Brain pericyte (primary cell): ENCODE results near the gene AUTS2.

Source experiments
- DNase-seq: peaks from one replicate; pipeline ENCODE4 v3.0.0-alpha.2; 2012; ENCODE audit warnings: low read depth, low spot score

AUTS2 gene

DNA sequence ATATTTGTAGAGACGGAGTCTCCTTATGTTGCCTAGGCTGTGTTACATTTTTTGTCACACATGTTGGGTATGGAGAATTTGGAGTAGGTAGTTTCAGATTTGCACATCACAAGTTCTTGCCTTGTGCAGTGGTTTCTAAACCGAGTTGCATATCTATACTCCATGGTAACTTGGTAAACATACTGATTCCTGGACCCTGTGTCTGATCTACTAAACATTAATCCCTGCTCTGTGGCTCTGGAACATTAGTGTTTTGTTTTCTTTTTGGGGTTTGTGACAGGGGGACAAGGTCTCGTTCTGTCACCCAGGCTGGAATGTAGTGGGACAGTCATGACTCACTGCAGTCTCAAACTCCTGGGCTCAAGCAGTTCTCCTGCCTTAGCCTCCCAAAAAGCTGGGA, 24.7 kb downstream of the AUTS2 start:
- no peak for DNase-seq

DNA sequence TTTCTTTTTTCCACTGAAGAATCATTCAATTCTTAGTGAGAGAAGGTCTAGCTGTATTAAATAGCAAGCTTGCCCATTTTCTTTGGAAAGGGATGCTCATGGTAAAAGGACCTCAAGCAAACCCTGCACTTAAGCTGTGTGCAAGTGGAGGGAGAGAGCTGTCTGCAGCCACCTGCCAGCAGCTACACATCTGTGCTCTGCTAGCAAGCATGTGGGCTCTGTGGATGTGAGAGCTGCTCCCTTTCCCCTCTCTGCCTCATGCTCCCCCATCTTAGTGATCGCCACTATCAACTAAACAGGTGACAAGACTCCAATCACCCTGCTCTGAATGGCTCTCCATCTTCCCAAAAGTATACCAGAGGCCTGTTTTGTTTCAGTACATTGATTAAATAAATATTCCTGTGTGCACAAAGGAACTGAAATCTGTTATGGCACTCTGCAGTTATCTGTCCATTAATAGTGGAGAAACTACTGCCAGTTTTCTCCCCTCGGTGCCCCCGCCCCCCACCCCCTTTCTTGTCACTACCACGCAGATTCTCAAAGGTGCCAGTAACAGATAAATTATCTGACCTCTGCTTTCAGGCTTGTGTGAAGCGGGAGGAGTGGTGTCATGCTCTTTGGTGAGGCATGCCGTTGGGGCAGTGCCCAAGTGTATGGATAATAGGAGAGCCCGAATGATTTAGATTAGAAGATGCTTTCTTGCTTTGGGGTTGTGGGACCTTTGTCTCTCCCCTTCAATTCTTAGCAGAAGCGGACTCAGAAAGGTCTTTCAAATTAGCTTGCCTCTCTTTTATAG, 26.4 kb downstream of the AUTS2 start:
- no peak for DNase-seq

DNA sequence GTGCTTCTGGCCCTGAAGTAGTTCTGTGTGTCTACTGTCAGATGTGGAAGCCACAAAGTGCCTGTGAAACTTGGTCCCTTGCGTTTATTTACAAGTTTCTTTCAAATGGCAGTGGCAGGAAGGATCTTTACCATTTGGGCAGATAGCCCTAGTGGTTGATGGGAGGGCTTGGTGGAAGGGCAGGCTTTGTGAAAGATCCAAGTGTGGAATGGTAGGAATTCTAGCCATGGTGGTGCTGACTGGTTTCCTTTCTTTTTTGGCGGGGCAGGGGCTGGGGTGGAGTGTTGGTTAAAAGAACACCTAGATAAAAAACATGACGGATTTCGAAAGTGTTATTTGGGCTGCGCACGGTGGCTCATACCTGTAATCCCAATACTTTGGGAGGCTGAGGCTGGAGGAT, 27.0 kb downstream of the AUTS2 start:
- no peak for DNase-seq

DNA sequence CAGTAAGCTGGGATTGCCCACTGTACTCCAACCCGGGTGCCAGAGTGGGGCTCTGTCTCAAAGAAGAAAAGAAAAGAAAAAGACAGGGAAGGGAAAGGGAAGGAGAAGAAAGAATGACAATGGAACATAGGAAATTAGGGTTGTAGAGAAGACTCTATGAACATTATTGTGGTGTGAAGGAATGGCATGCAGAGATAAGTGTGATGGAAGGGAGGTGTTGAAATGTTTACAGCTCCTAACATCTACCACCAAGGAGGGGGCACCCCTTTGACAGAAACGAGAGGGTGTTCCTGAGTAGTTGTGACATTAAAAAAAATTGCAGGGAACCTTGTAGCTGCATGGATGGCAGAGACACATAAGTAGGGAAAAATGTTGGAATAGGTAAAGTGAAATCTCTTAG, 27.5 kb downstream of the AUTS2 start:
- DNase-seq = no peak

DNA sequence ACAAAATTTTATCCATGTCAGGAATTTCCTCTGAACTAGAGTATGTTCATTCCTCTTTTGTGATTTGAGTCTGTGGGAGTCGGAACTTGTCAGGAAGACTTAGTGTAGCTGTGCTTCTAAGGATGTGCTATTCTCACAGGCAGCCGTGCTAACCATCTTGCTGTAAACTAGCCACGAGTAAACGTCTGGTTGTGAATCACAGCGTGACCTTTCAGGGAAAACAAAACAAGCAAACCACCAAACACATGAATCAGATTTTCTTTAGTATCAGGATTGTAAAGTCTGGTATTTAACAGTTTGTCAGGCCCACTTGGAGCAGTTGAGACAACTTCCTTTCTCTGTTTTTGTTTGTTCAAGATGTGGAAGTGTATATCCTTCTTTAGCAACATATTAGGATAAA, 32.0 kb downstream of the AUTS2 start:
- DNase-seq = peak; percentile 18

DNA sequence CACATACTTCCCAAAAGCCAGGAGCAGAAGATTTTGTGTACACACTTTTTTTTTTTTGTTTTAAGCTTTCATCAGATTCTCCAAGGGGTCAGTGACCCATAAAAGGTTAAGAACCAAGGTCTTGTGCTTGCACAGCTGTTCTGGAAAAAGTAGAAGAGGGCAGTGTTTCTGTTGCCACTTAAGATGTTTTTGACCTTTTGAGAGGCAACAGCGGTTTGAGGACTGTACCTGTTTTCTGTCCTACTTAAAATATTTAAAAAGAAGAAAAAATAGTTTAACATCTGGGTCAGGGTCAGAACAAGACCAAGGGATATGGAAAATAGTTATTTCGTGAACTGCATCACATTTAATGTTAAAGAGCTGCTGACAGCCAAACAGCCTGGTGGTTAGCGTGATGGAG, 32.9 kb downstream of the AUTS2 start:
- DNase-seq = no peak

DNA sequence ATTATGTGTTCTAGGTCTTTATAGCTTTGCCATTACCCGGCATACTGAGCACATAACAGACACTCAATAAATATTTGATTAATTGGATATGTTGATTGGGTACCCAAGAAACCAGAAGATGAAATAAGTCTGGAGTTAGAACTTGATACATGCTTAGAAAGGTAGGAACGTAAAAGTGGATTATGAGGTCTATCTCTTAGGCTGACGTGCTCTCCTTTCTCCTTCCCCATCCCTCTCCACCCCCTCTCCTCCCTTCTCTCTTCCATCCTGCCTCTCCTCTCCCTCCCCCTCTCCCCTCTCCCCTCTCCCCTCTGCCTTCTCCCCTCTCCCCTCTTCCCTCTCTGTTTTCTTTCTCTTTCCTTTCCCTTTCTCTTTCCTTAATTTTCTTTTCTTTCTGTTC, 34.0 kb downstream of the AUTS2 start:
- no peak for DNase-seq

DNA sequence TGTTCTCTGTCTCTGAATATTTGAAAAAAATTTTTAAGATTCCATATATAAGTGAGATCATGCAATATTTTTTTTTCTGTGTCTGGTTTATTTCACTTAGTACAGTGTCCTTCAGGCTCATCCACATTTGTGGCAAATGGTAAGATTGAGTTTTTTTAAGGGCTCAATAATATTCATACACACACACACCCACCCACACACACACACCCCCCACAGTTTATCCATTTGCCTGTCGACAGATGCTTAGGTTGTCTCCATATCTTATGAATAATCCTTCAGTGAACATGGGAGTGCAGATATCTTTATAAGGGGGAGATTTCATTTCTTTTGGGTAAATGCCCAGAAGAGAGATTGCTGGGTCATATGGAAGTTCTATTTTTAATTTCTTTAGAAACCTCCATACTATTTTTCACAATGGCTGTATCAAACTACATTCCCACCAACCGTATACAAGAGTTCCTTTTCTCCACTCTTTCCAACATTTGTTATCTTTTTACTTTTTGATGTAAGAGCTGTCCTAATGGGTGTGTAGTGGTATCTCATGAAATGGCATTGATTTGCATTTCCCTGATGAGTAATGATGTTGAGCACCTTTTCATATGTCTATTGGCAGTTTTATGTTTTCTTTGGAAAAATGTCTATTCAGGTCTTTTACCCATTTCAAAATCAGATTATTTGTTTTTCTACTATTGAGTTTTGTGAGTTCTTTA, 35.0 kb downstream of the AUTS2 start:
- no peak for DNase-seq

DNA sequence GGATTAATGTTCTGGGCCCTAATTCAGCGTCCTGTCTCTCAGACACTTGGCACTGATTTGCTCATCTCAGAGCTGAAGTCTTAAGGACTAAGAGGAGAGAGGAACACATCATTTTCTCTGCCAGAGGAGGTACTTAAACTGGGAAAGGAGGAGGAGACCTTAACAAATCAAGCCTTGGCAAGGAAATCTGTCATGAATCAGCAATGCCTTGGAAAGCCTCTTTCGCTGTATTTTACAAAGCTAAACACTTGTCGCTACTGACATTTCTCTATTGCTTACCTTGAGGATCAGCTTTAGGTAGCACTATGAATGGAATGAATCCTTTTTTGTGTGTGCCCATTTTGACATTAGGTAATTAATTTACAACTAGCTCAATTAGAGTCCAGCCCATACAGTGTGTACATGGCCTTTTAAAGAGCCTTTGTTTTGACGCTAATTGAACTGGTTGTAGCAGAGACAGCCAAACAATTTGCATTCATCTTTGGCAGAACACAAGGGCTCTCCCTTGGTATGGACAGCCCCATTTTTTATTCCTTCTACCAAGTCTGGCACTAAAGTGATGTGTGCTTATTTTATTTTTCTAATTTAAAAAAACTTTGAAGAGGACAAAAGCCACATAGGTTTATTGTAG, 37.4 kb downstream of the AUTS2 start:
- no peak for DNase-seq

DNA sequence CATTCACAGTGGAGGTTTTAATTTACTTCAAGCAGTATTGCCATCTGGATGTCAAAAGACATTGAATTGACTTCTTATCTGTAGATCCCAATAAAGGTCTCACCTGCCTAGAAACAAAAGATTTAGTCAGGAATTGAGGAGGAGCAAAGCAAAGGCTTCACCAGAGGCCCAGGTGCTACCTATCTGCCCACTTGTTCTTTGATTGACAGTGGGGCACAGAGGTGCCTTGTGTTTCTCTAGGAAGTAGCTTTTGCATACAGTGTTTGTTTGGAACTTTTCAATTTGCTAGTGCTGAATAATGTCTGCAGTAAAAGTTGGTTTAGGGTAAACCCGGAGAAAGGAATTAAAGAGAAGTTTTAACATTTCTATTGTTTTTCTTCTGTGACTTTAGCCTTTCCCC, 40.4 kb downstream of the AUTS2 start:
- no peak for DNase-seq

DNA sequence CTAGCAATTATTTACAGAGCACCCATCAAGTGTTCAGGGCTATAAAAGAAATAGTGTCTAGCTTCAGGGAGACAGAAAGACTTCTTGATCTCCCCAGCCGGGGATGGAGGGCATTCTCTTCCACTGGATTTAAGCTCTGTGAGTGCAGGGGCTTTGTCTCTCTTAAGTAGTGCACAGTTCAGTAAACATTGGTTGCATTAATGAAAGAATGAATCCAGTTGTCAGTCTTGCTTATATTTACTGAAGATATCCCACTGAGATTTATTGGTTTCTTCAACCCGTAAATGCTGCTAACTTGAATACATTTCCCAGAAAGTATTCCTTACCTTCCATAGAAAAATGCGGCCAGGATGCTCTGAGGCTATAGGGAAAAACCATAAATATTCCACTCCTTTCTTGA, 41.9 kb downstream of the AUTS2 start:
- no peak for DNase-seq

DNA sequence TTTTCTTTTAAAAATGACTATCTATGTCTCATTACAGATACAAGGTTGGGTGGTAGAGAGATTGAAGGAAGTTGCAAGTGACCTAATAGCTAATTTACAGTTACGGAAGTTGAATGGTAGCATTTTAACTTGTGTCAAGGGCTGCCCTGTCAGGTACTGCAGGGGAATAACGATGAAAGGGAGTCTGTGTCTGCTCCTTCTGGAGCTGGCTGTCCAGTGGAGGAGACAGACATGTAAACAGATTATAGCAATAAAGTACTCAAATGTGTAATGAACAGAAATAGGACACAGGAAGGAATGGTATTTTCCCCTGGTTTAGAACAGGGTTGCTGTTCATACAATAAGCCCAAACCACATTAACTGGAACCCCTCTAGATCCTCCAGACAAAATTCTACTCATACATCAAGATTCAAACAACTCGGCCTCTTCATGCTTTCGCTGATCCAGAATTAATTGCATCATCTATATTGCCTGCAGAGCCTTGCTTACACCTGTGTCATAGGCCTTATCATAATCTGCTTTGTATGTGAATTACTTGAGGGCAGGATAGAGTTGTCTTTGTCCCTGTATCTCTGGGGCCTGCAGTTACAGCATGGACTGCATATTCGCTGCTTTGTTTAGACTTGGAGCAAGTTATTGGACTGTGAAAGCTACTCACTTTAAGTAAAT, 42.8 kb downstream of the AUTS2 start:
- no peak for DNase-seq

DNA sequence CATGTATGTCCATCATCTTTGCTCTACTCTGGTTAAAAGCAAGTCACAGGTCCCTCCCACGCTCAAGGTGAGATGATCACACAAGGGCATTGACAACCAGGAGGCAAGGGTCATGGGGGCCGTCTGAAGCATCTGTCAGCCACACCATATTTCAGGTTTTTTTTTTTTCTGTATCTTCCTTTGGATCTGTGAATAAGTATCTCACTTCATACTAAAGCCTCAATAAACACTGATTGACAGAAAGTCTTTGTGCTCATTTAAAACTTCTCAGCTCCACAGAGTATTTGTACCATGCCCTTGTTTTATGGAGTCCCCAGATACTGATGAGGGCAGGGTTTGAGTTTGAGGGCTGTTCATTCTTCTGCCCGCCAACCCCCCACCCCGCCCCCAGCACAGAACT, 45.0 kb downstream of the AUTS2 start:
- DNase-seq = no peak

DNA sequence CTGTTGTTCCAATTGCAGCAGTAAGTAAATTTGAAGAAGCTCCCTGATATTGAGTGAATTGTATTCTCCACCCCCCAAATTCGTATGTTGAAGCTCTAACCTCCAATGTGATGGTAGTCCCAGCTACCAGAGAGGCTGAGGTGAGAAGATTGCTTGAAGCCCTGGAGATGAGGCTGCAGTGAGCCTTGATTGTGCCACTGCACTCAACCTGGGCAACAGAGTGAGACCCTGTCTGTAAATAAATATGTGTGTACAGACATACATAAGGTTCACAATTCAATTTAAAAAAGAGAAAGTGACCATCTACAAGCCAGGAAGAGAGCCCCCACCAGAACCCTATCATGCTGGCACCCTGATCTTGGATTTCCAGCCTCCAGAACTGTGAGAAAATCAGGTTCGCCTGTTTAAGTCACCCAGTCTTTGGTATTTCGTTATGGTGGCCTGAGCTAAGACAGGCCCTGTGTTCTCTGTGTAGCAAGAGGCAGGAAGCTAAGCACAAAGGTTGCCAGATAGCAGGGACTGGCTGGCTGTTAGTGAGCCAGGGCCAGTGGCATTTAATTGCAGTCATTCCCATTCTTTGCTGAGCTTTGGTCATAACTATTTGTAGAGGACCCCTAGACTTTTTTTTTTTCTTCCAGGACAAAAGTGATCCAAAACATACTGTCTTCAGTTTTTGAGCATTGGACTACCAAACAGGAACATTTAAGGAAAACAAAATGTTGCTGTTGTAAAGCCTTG, 45.6 kb downstream of the AUTS2 start:
- DNase-seq = no peak

DNA sequence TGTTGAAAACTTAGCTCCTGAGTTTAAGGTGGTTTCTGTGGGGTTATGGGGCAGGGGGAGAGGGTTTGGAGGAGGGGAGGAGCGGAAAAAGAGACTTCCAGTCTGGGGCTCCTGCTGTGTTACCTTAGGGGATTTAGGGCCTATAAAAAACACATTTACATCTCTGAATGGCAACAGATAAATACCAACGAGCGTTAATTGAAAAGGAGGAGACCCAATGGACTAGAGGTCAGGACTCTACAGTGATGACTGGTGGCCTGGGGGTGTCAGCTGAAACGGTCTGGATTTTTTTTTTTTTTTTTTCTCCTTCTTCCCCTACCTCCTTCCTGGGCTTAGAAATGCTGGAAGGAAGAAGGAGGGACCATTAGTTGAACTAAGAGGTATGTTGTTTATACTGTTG, 47.4 kb downstream of the AUTS2 start:
- no peak for DNase-seq

DNA sequence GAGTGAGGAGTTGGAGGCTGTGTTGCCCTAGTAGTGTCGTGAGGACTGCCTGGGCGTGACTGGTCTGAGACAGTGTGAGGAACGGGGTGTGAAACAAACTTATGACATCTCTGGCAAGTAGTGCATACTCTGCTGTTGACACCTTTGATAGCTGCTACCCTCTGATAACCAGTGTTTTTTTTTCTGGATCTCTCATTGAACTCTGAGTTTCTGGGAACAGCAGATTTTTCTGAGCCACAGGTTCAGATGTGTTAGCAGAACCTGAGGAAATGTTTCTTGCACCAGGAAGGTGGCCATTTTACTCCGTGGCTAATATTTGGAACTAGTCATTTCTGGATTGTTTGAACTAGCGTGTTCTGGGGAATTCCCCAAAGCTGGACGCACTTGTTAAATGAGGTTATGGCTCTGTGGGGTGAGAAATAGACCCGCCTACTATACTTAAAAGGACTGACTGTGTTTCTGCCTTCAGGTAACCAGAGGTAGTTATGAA, 52.9 kb downstream of the AUTS2 start:
- DNase-seq = no peak

DNA sequence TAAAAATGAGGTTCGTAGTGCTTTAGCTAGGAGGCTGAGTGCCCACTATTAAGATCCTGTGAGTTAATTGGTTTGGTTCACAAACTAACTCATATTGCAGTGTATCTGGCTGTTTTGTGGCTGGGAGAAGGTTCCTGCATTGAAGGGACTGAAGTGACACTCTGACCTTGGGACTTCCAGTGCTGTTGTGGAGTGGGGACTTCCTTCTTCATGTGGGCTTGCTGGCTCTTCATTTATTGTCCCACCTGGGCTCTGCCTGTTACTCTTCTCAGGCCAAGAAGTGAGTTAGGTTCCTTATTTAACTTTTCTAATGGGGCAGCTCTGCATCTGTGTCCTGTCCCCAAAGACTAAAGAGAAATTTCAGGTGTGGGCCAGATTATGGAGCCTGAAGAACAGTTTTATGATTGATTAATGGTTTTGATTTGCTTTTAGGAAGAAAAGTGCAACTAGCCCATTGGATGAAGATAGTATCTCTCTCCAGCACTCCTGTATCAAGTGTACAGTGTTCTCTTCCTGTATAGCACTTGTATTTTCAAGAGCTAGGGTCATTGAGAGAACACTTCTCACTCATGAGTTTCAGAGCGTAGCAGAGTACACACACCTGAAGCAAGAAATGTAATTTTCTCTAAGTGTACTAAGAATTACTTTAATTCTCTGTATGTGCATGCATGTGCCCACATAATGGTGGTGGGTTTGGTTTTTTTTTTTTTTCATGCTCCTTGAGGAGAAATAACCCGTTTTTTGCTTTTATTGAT, 54.8 kb downstream of the AUTS2 start:
- DNase-seq = no peak

DNA sequence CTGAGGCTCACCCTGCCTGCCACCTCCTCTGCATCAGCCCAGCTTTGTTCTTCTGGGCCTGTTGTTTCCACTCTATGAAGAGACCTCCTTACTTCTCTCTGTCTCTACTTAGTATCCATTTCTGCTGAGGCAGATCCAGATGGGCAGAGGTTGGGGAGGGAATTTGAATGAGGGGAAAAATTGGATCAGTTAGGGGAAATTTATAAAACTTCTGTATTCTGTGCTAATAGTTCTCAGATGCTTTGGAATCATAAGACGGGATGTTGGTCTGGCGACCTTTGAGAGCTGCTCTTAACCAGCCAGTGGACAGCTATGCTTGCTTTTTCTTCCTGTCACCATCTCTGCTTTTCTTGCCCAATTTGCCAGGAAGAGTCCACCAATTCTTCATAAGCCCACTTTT, 55.5 kb downstream of the AUTS2 start:
- DNase-seq = no peak

DNA sequence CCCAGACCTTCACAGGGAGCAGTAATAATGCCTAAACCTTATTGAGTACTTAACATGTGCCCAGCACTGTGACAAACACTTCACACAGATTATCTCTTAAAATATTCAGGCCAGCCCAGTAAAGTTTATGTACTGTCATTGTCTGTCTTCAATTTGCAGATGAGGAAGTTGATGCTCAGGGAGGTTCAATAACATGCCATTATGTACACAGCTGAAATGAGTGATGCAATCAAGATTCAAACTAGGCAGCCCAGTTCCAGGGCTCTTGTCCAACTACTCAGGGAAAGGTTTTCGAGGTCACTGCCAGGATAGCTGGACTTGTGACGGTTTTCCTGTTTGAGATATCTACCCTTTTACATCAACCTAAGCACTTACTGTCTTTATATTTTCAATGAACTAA, 56.1 kb downstream of the AUTS2 start:
- DNase-seq = no peak

DNA sequence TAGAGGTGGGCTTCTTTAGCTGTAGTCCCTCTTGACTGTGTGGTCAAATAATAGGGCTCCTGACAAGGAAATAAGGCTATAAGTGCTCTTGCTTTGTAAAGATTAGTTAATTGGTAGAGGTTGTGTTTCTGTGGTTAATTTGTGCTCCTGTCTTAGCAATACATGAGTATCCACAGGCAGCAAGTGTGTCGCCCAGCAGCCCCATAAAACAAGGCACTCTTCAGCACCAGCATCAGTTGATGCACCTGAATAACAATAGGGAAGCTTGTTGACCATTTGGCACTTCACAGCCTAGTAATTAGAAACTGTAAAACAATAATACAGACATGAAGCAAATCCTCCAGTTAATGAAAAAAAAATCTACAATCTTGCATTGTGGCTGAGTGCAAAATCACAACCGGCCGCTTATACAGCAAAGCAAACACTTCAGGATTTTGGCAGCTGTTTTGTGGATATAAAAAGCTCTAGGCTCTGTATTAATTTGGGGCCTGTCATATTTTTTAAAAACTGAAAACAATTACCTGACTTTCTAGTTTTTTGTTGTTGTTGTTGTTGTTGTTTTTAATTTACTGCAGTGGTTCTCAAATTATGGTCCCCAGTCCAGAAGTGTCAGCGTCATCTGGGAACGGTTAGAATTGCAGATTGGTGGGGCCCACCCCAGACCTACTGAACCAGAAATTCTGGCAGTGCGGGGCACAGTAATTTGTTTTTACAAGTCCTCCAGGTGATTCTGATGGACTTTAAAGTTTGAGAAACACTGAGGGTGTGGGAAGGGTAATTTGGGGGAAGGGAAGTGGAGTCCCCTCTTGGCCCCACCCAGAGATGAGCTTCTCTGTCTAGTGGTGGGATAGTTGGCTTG, 56.8 kb downstream of the AUTS2 start:
- no peak for DNase-seq
